ENCODE data around the gene FAM13A. TPM values are rescaled to one million over a fixed set of nuclear protein-coding genes. Genes with fewer than 3 reads are reported as not detected.

FAM13A gene
- total and polyA plus RNA-seq, 2 donors (not counting 1 experiment from before 2014, with no cell fraction given) = 0.51 to 2.1 TPM

- no peaks in the 10 kb centered on the region for H3K27me3 ChIP-seq (replicated peaks in 1 of 4; ENCODE audit: control extremely low read depth in 1 of 4, control insufficient read depth in 3 of 4, insufficient read depth in 4 of 4, low read length in 3 of 4)
- H4K20me1 ChIP-seq (ENCODE audit: control insufficient read depth, insufficient read depth, low read length, poor library complexity, severe bottlenecking) = no peaks in the 10 kb centered on the region
- no peak overlapping the region for H3K4me3 ChIP-seq (ENCODE audit: control extremely low read depth in 1 of 5, extremely low read depth in 1 of 5, insufficient read depth in 1 of 5, low read depth in 2 of 5, low read length in 4 of 5)
- H3K27ac ChIP-seq (ENCODE audit: low read length in 2 of 2) = no peak overlapping the region
- peak overlapping the region; percentile 6 for H2AFZ ChIP-seq (ENCODE audit: insufficient read depth, low read depth, low read length, poor library complexity, severe bottlenecking)
- Mint-ChIP-seq H3K4me1 (peaks cover 13% of the 10 kb centered on the region), H3K4me3 (no peak overlapping the region), H3K9me3 (ENCODE audit: insufficient read depth) (no peaks in the 10 kb centered on the region), H3K27ac (no peak overlapping the region), H3K27me3 (peaks cover 7% of the 10 kb centered on the region)
- TF ChIP-seq EZH2 (IDR thresholded peaks at IDR 0.05; ENCODE audit: borderline replicate concordance, insufficient read depth, low read depth, low read length, poor library complexity, severe bottlenecking) (no peak), CTCF (IDR thresholded peaks at IDR 0.05) (no peak)
- intact Hi-C loops (cut with micrococcal nuclease) = no loop called here
- H3K4me1 ChIP-seq (ENCODE audit: control insufficient read depth in 2 of 2, insufficient read depth in 2 of 2, low read length in 2 of 2) = peaks cover 13% of the 10 kb centered on the region in 2 donors
- peak overlapping the region; percentile 36 for H3K4me2 ChIP-seq (replicated peaks; ENCODE audit: low read depth, low read length, poor library complexity, severe bottlenecking)
- DNase-seq = peak; percentile 8
- no peak for ATAC-seq (ENCODE audit: low read depth)
- no peaks in the 10 kb centered on the region for H3K36me3 ChIP-seq (replicated peaks in 1 of 2; ENCODE audit: control extremely low read depth in 1 of 2, control insufficient read depth in 1 of 2, extremely low read depth in 1 of 2, insufficient read depth in 2 of 2, low read length in 1 of 2)
- H3K9me3 ChIP-seq (ENCODE audit: control extremely low read depth in 1 of 3, control insufficient read depth in 2 of 3, insufficient read depth in 1 of 3, low read length in 2 of 3) = no peaks in the 10 kb centered on the region
- POLR2A ChIA-PET = no interaction called here
- H3K9ac ChIP-seq (ENCODE audit: low read length) = no peak overlapping the region
- H3K79me2 ChIP-seq (ENCODE audit: control insufficient read depth, insufficient read depth, low read length) = no peaks in the 10 kb centered on the region
- CTCF ChIA-PET = no interaction called here
- WGBS (ENCODE audit: insufficient coverage) = 67% methylated on average over 3 of the region's 3 CpGs
Measured at GRCh38 chr4:88859191-88859812, 197.7 kb downstream of the FAM13A start.

- WGBS (ENCODE audit: insufficient coverage) = no CpG with 5 or more reads among the region's 2 CpGs
- Histone ChIP-seq H3K27ac (ENCODE audit: low read length in 2 of 2) (no peak overlapping the region), H3K4me1 (ENCODE audit: control insufficient read depth in 2 of 2, insufficient read depth in 2 of 2, low read length in 2 of 2) (peaks cover 13% of the 10 kb centered on the region in 2 donors)
Measured at GRCh38 chr4:88858752-88859151, 198.2 kb downstream of the FAM13A start.

More at GRCh38 chr4:88858752-88859151, 198.2 kb downstream of the FAM13A start:
- ChIA-PET CTCF (no interaction called here), POLR2A (no interaction called here)
- H3K4me3 ChIP-seq (ENCODE audit: control extremely low read depth in 1 of 5, extremely low read depth in 1 of 5, insufficient read depth in 1 of 5, low read depth in 2 of 5, low read length in 4 of 5) = no peak overlapping the region
- Mint-ChIP-seq H3K27ac (no peak overlapping the region), H3K27me3 (peaks cover 7% of the 10 kb centered on the region), H3K4me3 (peak overlapping the region; percentile 23), H3K4me1 (peaks cover 13% of the 10 kb centered on the region), H3K9me3 (ENCODE audit: insufficient read depth) (no peaks in the 10 kb centered on the region)
- H3K27me3 ChIP-seq (replicated peaks in 1 of 4; ENCODE audit: control extremely low read depth in 1 of 4, control insufficient read depth in 3 of 4, insufficient read depth in 4 of 4, low read length in 3 of 4) = no peaks in the 10 kb centered on the region
- no peaks in the 10 kb centered on the region for H3K9me3 ChIP-seq (ENCODE audit: control extremely low read depth in 1 of 3, control insufficient read depth in 2 of 3, insufficient read depth in 1 of 3, low read length in 2 of 3)
- ATAC-seq (ENCODE audit: low read depth) = peak; percentile 45
- DNase-seq = peak; percentile 44
- H4K20me1 ChIP-seq (ENCODE audit: control insufficient read depth, insufficient read depth, low read length, poor library complexity, severe bottlenecking) = no peaks in the 10 kb centered on the region
- H3K79me2 ChIP-seq (ENCODE audit: control insufficient read depth, insufficient read depth, low read length) = no peaks in the 10 kb centered on the region
- intact Hi-C loops (cut with micrococcal nuclease) = no loop called here
- H3K36me3 ChIP-seq (replicated peaks in 1 of 2; ENCODE audit: control extremely low read depth in 1 of 2, control insufficient read depth in 1 of 2, extremely low read depth in 1 of 2, insufficient read depth in 2 of 2, low read length in 1 of 2) = no peaks in the 10 kb centered on the region
- H2AFZ ChIP-seq (ENCODE audit: insufficient read depth, low read depth, low read length, poor library complexity, severe bottlenecking) = no peak overlapping the region
- no peak overlapping the region for H3K9ac ChIP-seq (ENCODE audit: low read length)
- peak overlapping the region; percentile 36 for H3K4me2 ChIP-seq (replicated peaks; ENCODE audit: low read depth, low read length, poor library complexity, severe bottlenecking)
- no peak for TF ChIP-seq CTCF (IDR thresholded peaks at IDR 0.05)
- no peak for TF ChIP-seq EZH2 (IDR thresholded peaks at IDR 0.05; ENCODE audit: borderline replicate concordance, insufficient read depth, low read depth, low read length, poor library complexity, severe bottlenecking)
